ENCODE results near the gene HS2ST1. TPM values are rescaled to one million over a fixed set of nuclear protein-coding genes. Genes with fewer than 3 reads are reported as not detected.

The HS2ST1 gene
- polyA plus RNA-seq, 3 donors = 2.6 to 6.0 (median 4.2) TPM

GRCh38 chr1:87140831-87141540 is 226.6 kb downstream of the HS2ST1 start:
- Histone ChIP-seq H3K27me3 (ENCODE audit: control insufficient read depth in 2 of 2, insufficient read depth in 2 of 2, low read length in 2 of 2) (no peaks in the 10 kb centered on the region), H3K4me3 (replicated peaks in 1 of 3; ENCODE audit: low read depth in 2 of 3, low read length in 3 of 3) (no peak overlapping the region), H3K4me2 (replicated peaks; ENCODE audit: extremely low read depth, low read length, poor library complexity, severe bottlenecking) (no peak overlapping the region), H3K79me2 (ENCODE audit: insufficient read depth, low read length) (no peaks in the 10 kb centered on the region), H3K9ac (ENCODE audit: insufficient read depth, low read length, poor library complexity, severe bottlenecking) (no peak overlapping the region), H3K4me1 (ENCODE audit: control insufficient read depth in 1 of 2, insufficient read depth in 2 of 2, low read length in 2 of 2) (peaks cover 0 to 5% of the 10 kb centered on the region in 2 donors), H3K27ac (ENCODE audit: low read depth in 1 of 2, low read length in 2 of 2) (no peak overlapping the region), H3K36me3 (replicated peaks in 1 of 2; ENCODE audit: control insufficient read depth in 1 of 2, insufficient read depth in 2 of 2, low read length in 2 of 2) (no peaks in the 10 kb centered on the region), H4K20me1 (ENCODE audit: insufficient read depth, low read length) (no peaks in the 10 kb centered on the region), H3K9me3 (replicated peaks in 1 of 2; ENCODE audit: control insufficient read depth in 1 of 2, insufficient read depth in 1 of 2, low read length in 2 of 2) (no peaks in the 10 kb centered on the region), H2AFZ (ENCODE audit: insufficient read depth, low read depth, low read length, poor library complexity, severe bottlenecking) (no peak overlapping the region)
- Mint-ChIP-seq H3K27me3 (ENCODE audit: low read depth in 3 of 3) (peaks cover 0 to 6% (median 1%) of the 10 kb centered on the region in 3 donors), H3K27ac (no peak overlapping the region), H3K4me1 (peaks cover 9% of the 10 kb centered on the region), H3K9me3 (peaks cover 0 to 6% (median 0%) of the 10 kb centered on the region in 7 donors), H3K36me3 (no peaks in the 10 kb centered on the region), H3K4me3 (no peak overlapping the region)
- no peak for DNase-seq
- no peak for TF ChIP-seq CTCF (IDR thresholded peaks at IDR 0.05)
- no CpG with 5 or more reads among the region's 2 CpGs for WGBS (ENCODE audit: insufficient coverage)
- intact Hi-C loops (cut with micrococcal nuclease) = no loop called here

- no peak for DNase-seq
- H3K9me3 Mint-ChIP-seq = peaks cover 0 to 6% (median 1%) of the 10 kb centered on the region in 7 donors
- intact Hi-C loops (cut with micrococcal nuclease) = no loop called here
- H3K4me2 ChIP-seq (replicated peaks; ENCODE audit: extremely low read depth, low read length, poor library complexity, severe bottlenecking) = no peak overlapping the region
- H3K27ac Mint-ChIP-seq = no peak overlapping the region
- H3K9me3 ChIP-seq (replicated peaks in 1 of 2; ENCODE audit: control insufficient read depth in 1 of 2, insufficient read depth in 1 of 2, low read length in 2 of 2) = no peaks in the 10 kb centered on the region
- TF ChIP-seq CTCF (IDR thresholded peaks at IDR 0.05) = no peak
- H2AFZ ChIP-seq (ENCODE audit: insufficient read depth, low read depth, low read length, poor library complexity, severe bottlenecking) = no peak overlapping the region
- H3K36me3 ChIP-seq (replicated peaks in 1 of 2; ENCODE audit: control insufficient read depth in 1 of 2, insufficient read depth in 2 of 2, low read length in 2 of 2) = no peaks in the 10 kb centered on the region
- H3K79me2 ChIP-seq (ENCODE audit: insufficient read depth, low read length) = no peaks in the 10 kb centered on the region
- H3K4me1 Mint-ChIP-seq = peaks cover 13% of the 10 kb centered on the region
- H3K4me3 Mint-ChIP-seq = no peak overlapping the region
- 90% methylated on average over 2 of the region's 8 CpGs for WGBS (ENCODE audit: insufficient coverage)
- peaks cover 0 to 6% (median 1%) of the 10 kb centered on the region in 3 donors for H3K27me3 Mint-ChIP-seq (ENCODE audit: low read depth in 3 of 3)
- H3K4me1 ChIP-seq (ENCODE audit: control insufficient read depth in 1 of 2, insufficient read depth in 2 of 2, low read length in 2 of 2) = peaks cover 2 to 8% of the 10 kb centered on the region in 2 donors
- H4K20me1 ChIP-seq (ENCODE audit: insufficient read depth, low read length) = no peaks in the 10 kb centered on the region
- no peaks in the 10 kb centered on the region for H3K27me3 ChIP-seq (ENCODE audit: control insufficient read depth in 2 of 2, insufficient read depth in 2 of 2, low read length in 2 of 2)
- no peak overlapping the region for H3K27ac ChIP-seq (ENCODE audit: low read depth in 1 of 2, low read length in 2 of 2)
- no peaks in the 10 kb centered on the region for H3K36me3 Mint-ChIP-seq
- no peak overlapping the region for H3K9ac ChIP-seq (ENCODE audit: insufficient read depth, low read length, poor library complexity, severe bottlenecking)
- no peak overlapping the region for H3K4me3 ChIP-seq (replicated peaks in 1 of 3; ENCODE audit: low read depth in 2 of 3, low read length in 3 of 3)
These were observed 227.1 kb downstream of the HS2ST1 start for GRCh38 chr1:87141556-87141955.

Data from CD14-positive monocyte (primary cell).